ENCODE measurements around the gene ACTR2. TPM values are rescaled to one million over a fixed set of nuclear protein-coding genes. Genes with fewer than 3 reads are reported as not detected.
"Not testable (repeated sequence)": the region's sequence is repeated elsewhere in the genome, so short reads cannot be mapped to it uniquely, and the experiment has no call there.

Gene ACTR2
- total RNA-seq, 4 donors from 2014 or later = 62.9 to 128 (median 89.5) TPM

GRCh38 chr2:65313954-65314256, 86.3 kb downstream of the ACTR2 start:
- no peak for DNase-seq
- Histone ChIP-seq H3K36me3 (peaks cover 0 to 58% (median 0%) of the 10 kb centered on the region in 3 donors), H3K4me1 (no peaks in the 10 kb centered on the region), H3K27me3 (no peaks in the 10 kb centered on the region), H3K27ac (no peak overlapping the region), H3K4me3 (no peak overlapping the region), H3K9me3 (no peaks in the 10 kb centered on the region)
- TF ChIP-seq POLR2A (IDR thresholded peaks at IDR 0.05) = no peak

GRCh38 chr2:65314801-65315441, 87.3 kb downstream of the ACTR2 start:
- Histone ChIP-seq H3K9me3 (no peaks in the 10 kb centered on the region), H3K4me1 (no peaks in the 10 kb centered on the region), H3K36me3 (peaks cover 0 to 54% (median 0%) of the 10 kb centered on the region in 3 donors), H3K27ac (no peak overlapping the region), H3K4me3 (no peak overlapping the region), H3K27me3 (no peaks in the 10 kb centered on the region)
- no peak for DNase-seq
- TF ChIP-seq CTCF (IDR thresholded peaks at IDR 0.05) (no peak), POLR2A (IDR thresholded peaks at IDR 0.05) (no peak)

- H3K36me3 ChIP-seq = peaks cover 0 to 53% (median 0%) of the 10 kb centered on the region in 3 donors
- no peak for TF ChIP-seq POLR2A (IDR thresholded peaks at IDR 0.05)
- no peak for TF ChIP-seq CTCF (IDR thresholded peaks at IDR 0.05)
- H3K4me1 ChIP-seq = peaks cover 0 to 8% (median 2%) of the 10 kb centered on the region in 4 donors
- H3K9me3 ChIP-seq = no peaks in the 10 kb centered on the region
- DNase-seq = peak in 1 of 3 donors; percentile 56
- H3K27ac ChIP-seq = peak overlapping the region in 2 of 4 donors; percentile 32 to 43
- no peaks in the 10 kb centered on the region for H3K27me3 ChIP-seq
- no peak overlapping the region for H3K4me3 ChIP-seq
Measured at GRCh38 chr2:65316072-65316471, 88.4 kb downstream of the ACTR2 start.

GRCh38 chr2:65317351-65317750, 89.7 kb downstream of the ACTR2 start:
- peaks cover 0 to 42% (median 0%) of the 10 kb centered on the region in 3 donors for H3K36me3 ChIP-seq
- not testable (repeated sequence) for H3K27me3 ChIP-seq, H3K27ac ChIP-seq, DNase-seq, H3K4me3 ChIP-seq, H3K9me3 ChIP-seq, H3K4me1 ChIP-seq

GRCh38 chr2:65317841-65318240, 90.2 kb downstream of the ACTR2 start:
- H3K27me3 ChIP-seq = no peaks in the 10 kb centered on the region
- no peaks in the 10 kb centered on the region for H3K9me3 ChIP-seq
- DNase-seq = no peak
- H3K4me1 ChIP-seq = peaks cover 0 to 8% (median 2%) of the 10 kb centered on the region in 4 donors
- peaks cover 0 to 37% (median 0%) of the 10 kb centered on the region in 3 donors for H3K36me3 ChIP-seq
- TF ChIP-seq CTCF (IDR thresholded peaks at IDR 0.05) (no peak), POLR2A (IDR thresholded peaks at IDR 0.05) (no peak)
- no peak overlapping the region for H3K4me3 ChIP-seq
- no peak overlapping the region for H3K27ac ChIP-seq

- DNase-seq = no peak
- TF ChIP-seq POLR2A (IDR thresholded peaks at IDR 0.05) (no peak), CTCF (IDR thresholded peaks at IDR 0.05) (no peak)
- no peak overlapping the region for H3K4me3 ChIP-seq
- H3K36me3 ChIP-seq = peaks cover 0 to 23% (median 0%) of the 10 kb centered on the region in 3 donors
- no peaks in the 10 kb centered on the region for H3K9me3 ChIP-seq
- H3K4me1 ChIP-seq = peaks cover 0 to 8% (median 2%) of the 10 kb centered on the region in 4 donors
- H3K27me3 ChIP-seq = no peaks in the 10 kb centered on the region
- H3K27ac ChIP-seq = peak overlapping the region in 3 of 4 donors; percentile 26 to 81 (median 63)
Measured at GRCh38 chr2:65319072-65319673, 91.5 kb downstream of the ACTR2 start.

Measured in Peyer's patch (tissue), 4 donors.